Right lobe of liver (tissue), 6 donors: ENCODE measurements around the gene CEP170B. TPM values are rescaled to one million over a fixed set of nuclear protein-coding genes. Genes with fewer than 3 reads are reported as not detected.
"Not testable (repeated sequence)": the region's sequence is repeated elsewhere in the genome, so short reads cannot be mapped to it uniquely, and the experiment has no call there.

ENCODE experiments used
- ATAC-seq, 4 donors: fragments of 200-7000 bp; cut with Tn5 transposase; one replicate each; pipeline ENCODE4 v1.9.1; 2020; ENCODE audit warnings: mild to moderate bottlenecking in 4 of 4, moderate library complexity in 4 of 4
- DNase-seq, 3 donors: peaks; one replicate each; pipeline ENCODE4 v3.0.0-alpha.2; 2020
- H3K27ac ChIP-seq, 3 donors: fragments of 200-600 bp; one replicate each; pipeline ENCODE4 v1.8.0; 2022
- H3K27me3 ChIP-seq, 2 donors: fragments of 200-600 bp; one replicate each; pipeline ENCODE4 v1.8.0; 2022
- H3K36me3 ChIP-seq, 4 donors: fragments of 200-600 bp; sonication (generic) in 1 of 4; one replicate each; pipeline versions ENCODE4 v1.5.1 to v1.8.0; 2017 to 2022; ENCODE audit warnings: control low read depth in 1 of 4
- H3K4me1 ChIP-seq, 4 donors: fragments of 200-600 bp; sonication (generic) in 1 of 4; one replicate each; pipeline versions ENCODE4 v1.5.1 to v1.8.0; 2017 to 2022; ENCODE audit warnings: control low read depth in 1 of 4
- H3K4me3 ChIP-seq, 3 donors: fragments of 200-600 bp; one replicate each; pipeline ENCODE4 v1.8.0; 2022
- H3K9me3 ChIP-seq, 4 donors: fragments of 200-600 bp; sonication (generic) in 1 of 4; one replicate each; pipeline versions ENCODE4 v1.5.1 to v1.8.0; 2017 to 2022; ENCODE audit warnings: control low read depth in 1 of 4
- CTCF ChIP-seq, 4 donors: fragments of 200-600 bp in 3 of 4; fragments of 450-650 bp in 1 of 4; IDR thresholded peaks; one replicate each; pipeline versions ENCODE4 v1.5.1 to v1.8.0; 2016 to 2022; ENCODE audit warnings: antibody characterized with exemption in 4 of 4, mild to moderate bottlenecking in 2 of 4
- POLR2A ChIP-seq: fragments of 450-650 bp; IDR thresholded peaks from one replicate; pipeline ENCODE4 v1.6.1; 2017; ENCODE audit warnings: antibody characterized with exemption, mild to moderate bottlenecking
- WGBS: methylation state at CpG from one replicate; pipeline ENCODE4 v1.1.6; 2018; ENCODE audit warnings: low coverage, low lambda C conversion rate; ENCODE audit not compliant: insufficient coverage; ENCODE audit errors: missing lambda C conversion rate; 5-methylcytosine and 5-hydroxymethylcytosine counted together
- intact Hi-C, 2 donors: fragments of 100-400 bp; cut with DNase I; formaldehyde crosslinking; loops; one replicate each; pipeline versions ENCODE4 v1.11.2 to v1.14.1; 2022
- total RNA-seq, 6 experiments: library from RNA; depleted of rRNA in 2 of 6; stranded (reverse); fragments of >200 nt in 2 of 6; fragmentation: NEBNext Ultra II Directional in 3 of 6; extraction: Animal tissue kit (Norgen Biotek cat#: 25700) in 3 of 6; gene quantifications; one replicate each; pipeline versions ENCODE4 v1.1.0 to v1.2.4, GENCODE V29; 2016 to 2023
- donor health status: DM: no; HTN: yes; CAD: no.
- donor health status: DM: no; HTN: no; CAD: no.
- donor health status: DM: no; HTN: no; CAD: no.
- donor health status: DM: no; HTN: yes; CAD: no.
- donor health status: DM: no; HTN: yes; CAD: no.

Gene CEP170B
- total RNA-seq, 6 experiments from 2014 or later: 13.2 to 22.4 (median 16.8) TPM

GRCh38 chr14:104940526-104941150, 75.6 kb downstream of the CEP170B start:
- no peaks in the 10 kb centered on the region for H3K27me3 ChIP-seq
- 67% methylated on average over 3 of the region's 3 CpGs for WGBS
- no peaks in the 10 kb centered on the region for H3K4me1 ChIP-seq
- H3K27ac ChIP-seq: no peak overlapping the region
- no peaks in the 10 kb centered on the region for H3K9me3 ChIP-seq
- intact Hi-C loops: no loop called here
- H3K36me3 ChIP-seq: no peaks in the 10 kb centered on the region
- ATAC-seq (no peak), DNase-seq (no peak)
- TF ChIP-seq POLR2A: no peak
- TF ChIP-seq CTCF (IDR thresholded peaks at IDR 0.05): no peak
- no peak overlapping the region for H3K4me3 ChIP-seq

DNA sequence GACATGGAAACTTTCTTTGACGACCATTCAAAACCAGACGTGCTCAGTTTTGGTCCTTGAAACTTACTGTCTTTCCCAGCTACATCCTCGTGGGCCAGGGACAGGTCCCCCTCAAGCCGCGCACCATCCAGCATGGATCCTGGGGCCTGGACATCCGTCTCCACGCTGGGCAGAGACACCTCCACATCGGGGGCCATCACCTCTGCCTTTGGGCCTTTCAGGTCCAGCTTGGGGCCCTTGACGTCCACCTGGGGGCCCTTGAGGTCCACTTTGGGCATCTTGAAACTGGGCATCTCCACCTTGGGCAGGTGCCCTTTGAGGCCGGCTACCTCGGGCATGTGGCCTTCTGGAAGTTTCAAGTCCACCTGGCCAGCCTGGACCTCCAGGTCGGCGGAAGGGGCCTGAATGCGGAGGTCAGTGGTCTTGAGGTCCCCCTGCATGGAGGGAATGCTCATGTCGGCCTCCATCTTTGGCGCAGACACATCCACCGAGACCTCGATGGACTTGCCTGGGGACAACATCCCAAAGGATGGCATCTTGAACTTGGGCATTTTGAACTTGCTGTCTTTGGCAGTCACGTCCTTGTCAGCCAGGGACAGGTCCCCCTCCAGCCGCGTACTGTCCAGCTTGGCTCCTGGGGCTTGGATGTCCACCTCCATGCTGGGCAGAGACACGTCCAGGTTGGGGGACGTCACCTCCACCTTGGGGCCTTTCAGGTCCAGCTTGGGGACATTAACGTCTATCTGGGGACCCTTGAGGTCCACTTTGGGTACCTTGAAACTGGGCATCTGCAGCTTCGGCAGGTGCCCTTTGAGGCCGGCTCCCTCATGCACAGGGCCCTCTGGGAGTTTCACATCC, 76.7 kb downstream of the CEP170B start:
- Histone ChIP-seq H3K9me3 (no peaks in the 10 kb centered on the region), H3K27ac (no peak overlapping the region), H3K4me1 (no peaks in the 10 kb centered on the region), H3K4me3 (no peak overlapping the region), H3K36me3 (no peaks in the 10 kb centered on the region), H3K27me3 (no peaks in the 10 kb centered on the region)
- ATAC-seq (no peak), DNase-seq (peak in 1 of 3 donors; percentile 40)
- WGBS: 87% methylated on average over 8 of the region's 26 CpGs
- TF ChIP-seq CTCF (IDR thresholded peaks at IDR 0.05) (no peak), POLR2A (no peak)
- intact Hi-C loops: no loop called here

DNA sequence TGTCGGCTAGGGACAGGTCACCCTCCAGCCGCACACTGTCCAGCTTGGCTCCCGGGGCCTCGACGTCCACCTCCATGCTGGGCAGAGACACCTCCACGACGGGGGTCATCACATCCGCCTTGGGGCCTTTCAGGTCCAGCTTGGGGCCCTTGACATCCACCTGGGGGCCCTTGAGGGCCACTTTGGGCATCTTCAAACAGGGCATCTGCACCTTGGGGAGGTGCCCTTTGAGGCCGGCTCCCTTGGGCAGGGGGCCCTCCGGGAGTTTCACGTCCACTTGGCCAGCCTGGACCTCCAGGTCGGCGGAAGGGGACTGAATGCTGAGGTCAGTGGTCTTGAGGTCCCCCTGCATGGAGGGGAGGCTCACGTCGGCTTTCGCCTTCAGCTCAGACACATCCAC, 77.5 kb downstream of the CEP170B start:
- no peak overlapping the region for H3K4me3 ChIP-seq
- TF ChIP-seq POLR2A (no peak), CTCF (IDR thresholded peaks at IDR 0.05) (no peak)
- DNase-seq: peak in 1 of 3 donors; percentile 7
- H3K4me1 ChIP-seq: no peaks in the 10 kb centered on the region
- no peak for ATAC-seq
- WGBS: no CpG with 5 or more reads among the region's 16 CpGs
- H3K36me3 ChIP-seq: no peaks in the 10 kb centered on the region
- H3K27me3 ChIP-seq: no peaks in the 10 kb centered on the region
- intact Hi-C loops: no loop called here
- H3K9me3 ChIP-seq: no peaks in the 10 kb centered on the region
- no peak overlapping the region for H3K27ac ChIP-seq

DNA sequence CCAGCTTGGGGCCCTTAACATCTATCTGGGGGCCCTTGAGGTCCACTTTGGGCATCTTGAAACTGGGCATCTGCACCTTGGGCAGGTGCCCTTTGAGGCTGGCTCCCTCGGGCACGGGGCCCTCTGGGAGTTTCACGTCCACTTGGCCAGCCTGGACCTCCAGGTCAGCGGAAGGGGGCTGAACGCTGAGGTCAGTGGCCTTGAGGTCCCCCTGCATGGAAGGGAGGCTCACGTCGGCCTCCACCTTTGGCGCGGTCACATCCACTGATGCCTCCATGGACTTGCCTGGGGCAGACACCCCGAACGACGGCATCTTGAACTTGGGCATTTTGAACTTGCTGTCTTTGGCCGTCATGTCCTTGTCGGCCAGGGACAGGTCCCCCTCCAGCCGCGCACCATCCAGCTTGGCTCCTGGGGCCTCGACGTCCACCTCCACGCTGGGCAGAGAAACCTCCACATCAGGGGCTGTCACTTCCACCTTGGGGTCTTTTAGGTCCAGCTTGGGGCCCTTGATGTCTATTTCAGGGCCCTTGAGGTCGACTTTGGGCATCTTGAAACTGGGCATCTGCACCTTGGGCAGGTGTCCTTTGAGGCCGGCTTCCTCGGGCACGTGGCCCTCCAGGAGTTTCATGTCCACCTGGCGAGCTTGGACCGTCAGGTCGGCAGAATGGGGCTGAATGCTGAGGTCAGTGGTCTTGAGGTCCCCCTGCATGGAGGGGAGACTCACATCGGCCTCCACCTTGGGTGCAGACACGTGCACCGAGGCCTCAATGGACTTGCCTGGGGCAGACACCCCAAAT, 78.3 kb downstream of the CEP170B start:
- intact Hi-C loops, H3K4me1 ChIP-seq, H3K27ac ChIP-seq, H3K9me3 ChIP-seq, H3K4me3 ChIP-seq, H3K36me3 ChIP-seq, ATAC-seq, H3K27me3 ChIP-seq: not testable (repeated sequence)
- peak in 2 of 3 donors; percentile 7 to 46 for DNase-seq
- WGBS: 90% methylated on average over 8 of the region's 29 CpGs

DNA sequence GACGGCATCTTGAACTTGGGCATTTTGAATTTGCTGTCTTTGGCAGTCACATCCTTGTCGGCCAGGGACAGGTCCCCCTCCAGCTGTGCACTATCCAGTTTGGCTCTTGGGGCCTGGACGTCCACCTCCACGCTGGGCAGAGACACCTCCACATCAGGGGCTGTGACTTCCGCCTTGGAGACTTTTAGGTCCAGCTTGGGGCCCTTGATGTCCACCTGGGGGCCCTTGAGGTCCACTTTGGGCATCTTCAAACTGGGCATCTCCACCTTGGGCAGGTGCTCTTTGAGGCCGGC, 78.9 kb downstream of the CEP170B start:
- H3K27ac ChIP-seq, H3K4me1 ChIP-seq, intact Hi-C loops, H3K4me3 ChIP-seq, ATAC-seq, DNase-seq, H3K27me3 ChIP-seq, H3K9me3 ChIP-seq, H3K36me3 ChIP-seq: not testable (repeated sequence)
- WGBS: 40% methylated on average over 1 of the region's 6 CpGs

- H3K36me3 ChIP-seq, H3K4me1 ChIP-seq, H3K27me3 ChIP-seq, ATAC-seq, H3K9me3 ChIP-seq, H3K27ac ChIP-seq, H3K4me3 ChIP-seq, intact Hi-C loops: not testable (repeated sequence)
- WGBS: 80% methylated on average over 2 of the region's 29 CpGs
- peak in 2 of 3 donors; percentile 9 to 44 for DNase-seq
Measured at GRCh38 chr14:104944436-104945205, 79.6 kb downstream of the CEP170B start.

GRCh38 chr14:104945266-104945665, 80.2 kb downstream of the CEP170B start:
- ATAC-seq, H3K36me3 ChIP-seq, intact Hi-C loops, H3K27ac ChIP-seq, H3K4me1 ChIP-seq, H3K27me3 ChIP-seq, H3K4me3 ChIP-seq, H3K9me3 ChIP-seq: not testable (repeated sequence)
- 64% methylated on average over 6 of the region's 20 CpGs for WGBS
- DNase-seq: peak in 1 of 3 donors; percentile 7
